GM19043 (cell line): ENCODE results near the gene FUZ.

Source experiments
- ATAC-seq: cut with Tn5 transposase; IDR thresholded peaks from one replicate; pipeline ENCODE4 v1.9.1; 2021; ENCODE audit warnings: low read depth; ENCODE audit not compliant: unreplicated experiment

The FUZ gene

GRCh38 chr19:49812997-49813861 is at the start of gene FUZ:
TSS of gene FUZ (minus strand) at chr19:49813292. CDS start at chr19:49813106, 186 bp downstream.
- ATAC-seq, result no peak

GRCh38 chr19:49862391-49863253 is 49.5 kb upstream of the FUZ start:
- ATAC-seq, result no peak

GRCh38 chr19:49861541-49862378 is 48.7 kb upstream of the FUZ start:
- ATAC-seq, result no peak

DNA sequence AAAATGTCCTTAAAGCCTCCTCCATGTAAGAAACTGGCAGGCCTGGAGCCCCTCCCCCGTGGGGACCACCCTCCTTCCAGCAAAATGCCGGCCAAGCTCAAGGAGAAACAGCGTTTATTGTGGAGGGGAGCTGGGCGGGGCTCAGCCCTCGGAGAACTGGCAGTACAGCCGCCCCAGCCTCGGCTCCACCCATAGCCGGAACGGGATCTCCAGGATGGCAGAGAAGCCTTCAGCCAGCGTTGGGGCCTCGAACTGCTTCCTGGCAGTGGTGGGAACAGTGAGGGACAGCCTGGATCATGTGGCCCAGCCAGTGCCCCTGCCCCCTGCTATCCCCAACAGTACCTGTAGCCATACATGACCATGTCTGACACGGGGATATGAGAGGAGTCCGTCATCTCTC is 48.0 kb upstream of the FUZ start:
- ATAC-seq, result no peak

GRCh38 chr19:49860336-49861102 is 47.4 kb upstream of the FUZ start:
- ATAC-seq, result no peak

DNA sequence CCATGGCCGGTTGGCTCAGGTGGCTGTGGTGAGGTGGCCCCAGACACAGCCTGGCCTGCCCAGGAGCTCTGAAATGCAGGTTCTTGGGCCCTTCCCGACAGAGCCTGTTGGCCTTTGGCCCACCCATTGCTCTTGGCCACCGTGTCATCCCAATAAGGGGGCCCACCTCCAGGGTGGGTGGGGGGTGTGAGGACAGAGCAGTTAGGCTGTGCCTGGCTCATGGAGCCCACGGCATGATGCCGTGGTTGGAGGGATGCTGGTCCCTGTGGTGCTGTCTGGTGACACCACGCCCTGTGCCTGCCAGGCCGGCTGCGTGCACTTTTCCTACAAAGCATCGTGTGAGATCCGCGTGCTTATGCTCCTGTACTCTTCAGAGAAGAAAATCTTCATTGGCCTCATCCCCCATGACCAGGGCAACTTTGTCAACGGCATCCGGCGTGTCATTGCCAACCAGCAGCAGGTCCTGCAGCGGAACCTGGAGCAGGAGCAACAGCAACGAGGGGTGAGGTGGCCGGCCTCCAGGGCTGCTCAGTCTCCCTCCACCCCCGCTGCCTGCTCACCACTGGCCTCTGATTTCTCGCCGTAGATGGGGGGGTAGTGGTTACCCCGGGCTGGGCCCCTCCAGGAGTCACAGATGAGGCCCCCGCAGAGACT is 46.7 kb upstream of the FUZ start:
- no peak for ATAC-seq

DNA sequence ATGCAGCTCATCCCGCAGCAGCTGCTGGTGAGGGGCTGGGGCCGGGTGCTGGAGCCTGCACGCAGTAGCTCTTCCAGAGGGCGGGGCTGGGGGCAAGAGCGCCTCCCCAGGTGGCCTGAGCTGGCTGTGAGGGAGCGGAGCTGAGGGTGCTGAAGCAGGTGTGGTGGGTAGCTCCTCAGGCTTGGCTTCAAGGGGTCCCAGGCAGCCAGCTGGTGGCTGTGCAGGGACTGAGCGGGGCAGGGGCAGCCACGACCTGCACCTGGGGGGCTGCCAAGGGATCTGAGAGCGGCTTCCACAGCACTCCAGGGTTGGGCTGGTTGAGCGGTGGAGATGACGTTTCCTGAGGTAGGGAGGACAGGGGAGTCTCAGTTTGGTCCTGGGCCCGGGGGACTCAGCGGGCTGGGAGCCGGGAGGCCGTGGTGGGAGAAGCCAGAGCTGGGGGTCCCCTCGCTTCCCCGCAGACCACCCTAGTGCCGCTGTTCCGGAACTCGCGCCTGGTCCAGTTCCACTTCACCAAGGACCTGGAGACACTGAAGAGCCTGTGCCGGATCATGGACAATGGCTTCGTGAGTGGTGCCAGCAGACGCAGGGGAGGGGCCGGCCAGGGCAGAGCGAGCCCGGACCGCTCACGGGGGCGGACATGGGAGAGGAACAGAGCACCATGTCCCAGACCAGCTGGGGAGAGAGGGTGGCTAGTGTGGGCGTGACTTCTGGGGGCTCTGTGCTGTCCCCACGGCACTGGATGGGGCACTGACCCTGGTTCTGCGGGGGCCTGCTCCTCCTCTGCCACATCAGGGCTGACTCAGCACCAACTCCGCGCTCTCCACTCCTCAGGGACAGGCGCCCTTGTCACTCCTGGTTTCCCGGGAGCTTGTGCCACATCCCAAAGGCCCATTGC is 45.2 kb upstream of the FUZ start:
- no peak for ATAC-seq

DNA sequence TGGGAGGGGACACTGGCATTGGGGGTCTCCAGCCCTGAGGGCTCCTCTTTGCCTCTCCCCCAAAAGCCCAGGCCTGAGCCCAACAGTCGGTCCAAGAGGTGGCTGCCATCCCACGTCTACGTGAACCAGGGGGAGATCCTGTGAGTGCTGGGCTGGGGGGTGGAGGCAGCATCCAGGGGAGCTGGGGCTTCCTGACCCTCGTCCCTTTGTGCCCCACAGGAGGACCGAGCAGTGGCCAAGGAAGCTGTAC is 44.7 kb upstream of the FUZ start:
- no peak for ATAC-seq

DNA sequence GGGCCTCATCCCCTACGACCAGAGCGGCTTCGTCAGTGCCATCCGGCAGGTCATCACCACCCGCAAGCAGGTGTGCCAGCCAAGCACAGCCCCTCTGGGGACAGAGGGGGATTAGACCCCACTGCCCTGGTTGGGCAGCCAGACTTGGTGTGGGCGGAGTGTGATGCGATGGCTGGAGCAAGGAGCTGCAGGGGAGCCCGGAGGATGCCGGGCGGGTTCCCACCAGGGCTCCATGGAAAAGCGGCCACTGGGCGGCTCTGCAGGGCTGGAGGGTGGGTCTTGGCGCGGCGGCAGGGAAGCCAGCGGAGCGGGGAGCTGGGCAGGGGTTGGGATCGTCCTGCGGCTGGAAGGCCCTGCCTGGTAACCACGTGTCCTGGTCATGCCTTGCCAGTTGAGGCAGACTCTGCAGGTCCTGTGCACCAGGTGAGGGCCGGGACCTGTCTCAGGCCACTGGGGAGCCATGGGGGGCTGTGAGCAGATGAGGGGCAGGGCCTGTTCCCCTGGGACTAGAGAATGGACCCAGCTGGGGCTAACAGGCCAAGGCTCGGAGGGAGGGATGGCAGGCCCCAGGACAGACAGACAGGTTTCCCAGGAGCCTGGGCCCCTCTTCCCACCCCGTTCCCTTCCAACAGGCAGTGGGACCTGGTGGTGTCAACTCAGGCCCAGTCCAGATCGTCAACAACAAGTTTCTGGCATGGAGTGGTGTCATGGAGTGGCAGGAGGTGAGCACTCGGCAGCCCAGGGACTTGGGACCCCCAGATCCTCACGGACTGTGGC is 44.2 kb upstream of the FUZ start:
- no peak for ATAC-seq

- no peak for ATAC-seq
These were observed 43.5 kb upstream of the FUZ start for GRCh38 chr19:49856574-49857021.

DNA sequence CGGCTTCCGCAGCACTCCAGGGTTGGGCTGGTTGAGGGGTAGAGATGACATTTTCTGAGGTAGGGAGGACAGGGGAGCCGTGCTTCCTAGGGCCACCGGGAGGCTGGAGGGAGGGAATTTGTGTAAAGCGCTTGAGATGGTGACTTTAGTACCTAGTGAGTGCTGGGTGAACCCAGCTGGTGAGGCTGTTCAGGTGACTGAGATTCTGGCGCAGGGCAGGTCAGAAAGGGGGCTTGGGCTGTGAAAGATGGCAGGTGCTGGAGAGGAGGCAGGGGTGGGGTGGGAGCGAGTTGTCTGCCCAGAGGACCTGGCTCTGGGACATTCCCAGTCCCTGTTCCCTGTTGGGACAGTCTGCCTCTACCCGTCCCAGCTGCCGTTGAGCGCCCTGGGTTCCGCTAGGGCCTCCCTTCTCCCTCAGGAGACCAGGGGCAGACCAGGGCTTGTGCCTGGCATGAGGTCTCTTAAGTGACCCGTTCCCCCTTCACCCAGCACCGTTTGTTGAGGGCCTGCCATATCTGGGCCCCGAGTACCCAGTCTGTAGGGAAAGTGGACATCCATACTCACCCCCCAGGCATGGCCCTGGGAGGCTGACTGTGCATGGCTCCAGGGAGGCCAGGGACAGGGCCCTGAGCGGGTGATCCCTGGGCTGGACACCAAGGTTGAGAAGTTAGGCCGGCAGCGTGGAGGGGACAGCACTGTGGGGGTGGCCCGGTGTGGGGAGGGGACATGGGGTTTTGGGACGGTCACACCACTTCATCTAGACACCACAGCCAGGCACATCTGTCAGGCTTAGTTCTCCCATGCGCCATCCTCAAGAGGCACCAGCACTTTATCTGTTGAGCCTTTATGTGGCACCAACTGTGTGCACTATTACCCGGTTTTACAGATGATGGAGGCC is 42.8 kb upstream of the FUZ start:
- no peak for ATAC-seq

- no peak for ATAC-seq
These were observed 42.2 kb upstream of the FUZ start for GRCh38 chr19:49855277-49855675.

GRCh38 chr19:49854378-49855263 is 41.5 kb upstream of the FUZ start:
- ATAC-seq, result no peak

GRCh38 chr19:49853852-49854377 is 40.8 kb upstream of the FUZ start:
- ATAC-seq, result no peak

GRCh38 chr19:49852631-49853126 is 39.6 kb upstream of the FUZ start:
- ATAC-seq, result no peak
